Activated B cell treated with CpG ODN at 0.5 μM for 24 hours (primary cell): ENCODE results near the gene RNF208. TPM values are rescaled to one million over a fixed set of nuclear protein-coding genes. Genes with fewer than 3 reads are reported as not detected.
"Not testable (repeated sequence)": the region's sequence is repeated elsewhere in the genome, so short reads cannot be mapped to it uniquely, and the experiment has no call there.

ENCODE experiments used
- ATAC-seq: fragments of 200-7000 bp; cut with Tn5 transposase; one replicate; pipeline ENCODE4 v1.10.0; 2021; ENCODE audit warnings: low read depth, mild to moderate bottlenecking, moderate library complexity
- CTCF ChIA-PET: fragments of 350-600 bp; sonication (Branson Sonifier 250); formaldehyde crosslinking; loops from one replicate; lab custom pipeline; 2021; ENCODE audit warnings: antibody characterized with exemption; lab: Charles Lee
- POLR2A ChIA-PET: fragments of 350-600 bp; sonication (Branson Sonifier 250); formaldehyde crosslinking; loops from one replicate; lab custom pipeline; 2021; ENCODE audit warnings: antibody characterized with exemption; lab: Charles Lee
- DNase-seq: peaks from one replicate; pipeline ENCODE4 v3.0.0; 2022
- H3K27ac Mint-ChIP-seq: one replicate; pipeline ENCODE4 v1.8.0; 2020; ENCODE audit warnings: mixed read lengths
- H3K27me3 Mint-ChIP-seq: one replicate; pipeline ENCODE4 v1.8.0; 2021; ENCODE audit warnings: mixed read lengths
- H3K36me3 Mint-ChIP-seq: one replicate; pipeline ENCODE4 v1.8.0; 2021; ENCODE audit warnings: low read depth, mixed read lengths
- H3K4me1 Mint-ChIP-seq: one replicate; pipeline ENCODE4 v1.8.0; 2021; ENCODE audit warnings: mixed read lengths
- H3K4me3 Mint-ChIP-seq: one replicate; pipeline ENCODE4 v1.8.0; 2020; ENCODE audit warnings: mild to moderate bottlenecking, mixed read lengths
- H3K9me3 Mint-ChIP-seq: one replicate; pipeline ENCODE4 v1.8.0; 2020; ENCODE audit warnings: mixed read lengths
- intact Hi-C: fragments of 100-400 bp; cut with micrococcal nuclease; formaldehyde crosslinking; loops from one replicate; pipeline ENCODE4 v1.15.1; 2024
- total RNA-seq: library from RNA; stranded (reverse); gene quantifications from 2 replicates; pipeline ENCODE4 v1.2.3, GENCODE V29; 2022
- TF ChIP-seq, protein P1 (sequence below): fragments of 200-600 bp; IDR thresholded peaks from one replicate; pipeline ENCODE4 v1.8.0; 2022; ENCODE audit warnings: antibody characterized with exemption, mild to moderate bottlenecking

The RNF208 gene
- total RNA-seq, 1 donor from 2014 or later = 1.1 TPM

GRCh38 chr9:137241490-137242268 lies 19.6 kb upstream of the RNF208 start:
- Mint-ChIP-seq H3K27me3 (no peaks in the 10 kb centered on the region), H3K36me3 (peaks cover 25% of the 10 kb centered on the region), H3K9me3 (no peaks in the 10 kb centered on the region), H3K4me3 (peak overlapping the region; percentile 88), H3K4me1 (peaks cover 44% of the 10 kb centered on the region), H3K27ac (no peak overlapping the region)
- ChIA-PET CTCF (interaction anchor here (1.3 to 1.6 kb wide), 2 partner anchors 22 to 195 kb away, joined by 4 to 6 read pairs; partner anchors contain the start of gene NPDC1), POLR2A (interaction anchor here (0.9 to 6.2 kb wide), 34 partner anchors 10 to 541 kb away, joined by 3 to 160 read pairs (median 5); partner anchors contain the start of genes ANAPC2, C8G, CYSRT1 and DPP7)
- intact Hi-C loops = loop anchor here (1.0 to 5.0 kb wide), 10 partner anchors 14 to 451 kb away; partner anchors contain the start of genes EXD3, NDOR1, NELFB and NOXA1
- peak; percentile 12 for ATAC-seq
- peak; percentile 63 for DNase-seq
- TF ChIP-seq, protein P1, sequence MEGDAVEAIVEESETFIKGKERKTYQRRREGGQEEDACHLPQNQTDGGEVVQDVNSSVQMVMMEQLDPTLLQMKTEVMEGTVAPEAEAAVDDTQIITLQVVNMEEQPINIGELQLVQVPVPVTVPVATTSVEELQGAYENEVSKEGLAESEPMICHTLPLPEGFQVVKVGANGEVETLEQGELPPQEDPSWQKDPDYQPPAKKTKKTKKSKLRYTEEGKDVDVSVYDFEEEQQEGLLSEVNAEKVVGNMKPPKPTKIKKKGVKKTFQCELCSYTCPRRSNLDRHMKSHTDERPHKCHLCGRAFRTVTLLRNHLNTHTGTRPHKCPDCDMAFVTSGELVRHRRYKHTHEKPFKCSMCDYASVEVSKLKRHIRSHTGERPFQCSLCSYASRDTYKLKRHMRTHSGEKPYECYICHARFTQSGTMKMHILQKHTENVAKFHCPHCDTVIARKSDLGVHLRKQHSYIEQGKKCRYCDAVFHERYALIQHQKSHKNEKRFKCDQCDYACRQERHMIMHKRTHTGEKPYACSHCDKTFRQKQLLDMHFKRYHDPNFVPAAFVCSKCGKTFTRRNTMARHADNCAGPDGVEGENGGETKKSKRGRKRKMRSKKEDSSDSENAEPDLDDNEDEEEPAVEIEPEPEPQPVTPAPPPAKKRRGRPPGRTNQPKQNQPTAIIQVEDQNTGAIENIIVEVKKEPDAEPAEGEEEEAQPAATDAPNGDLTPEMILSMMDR = no peak

GRCh38 chr9:137240841-137241489 lies 18.9 kb upstream of the RNF208 start, which contains the start of gene TUBB4B:
TSS of gene TUBB4B (plus strand) at chr9:137241287. CDS start at chr9:137241361, 74 bp downstream.
- intact Hi-C loops = loop anchor here (1.0 to 5.0 kb wide), 10 partner anchors 14 to 450 kb away; partner anchors contain the start of genes EXD3, NDOR1, NELFB and NOXA1
- ChIA-PET POLR2A (interaction anchor here (0.6 to 6.2 kb wide), 64 partner anchors 9 to 837 kb away, joined by 3 to 160 read pairs (median 4); partner anchors contain the start of genes ABCA2, AJM1, ANAPC2 and ARRDC1), CTCF (interaction anchor here (1.3 to 1.6 kb wide), 3 partner anchors 22 to 194 kb away, joined by 3 to 6 read pairs (median 4); partner anchors contain the start of gene NPDC1)
- no peaks in the 10 kb centered on the region for H3K9me3 Mint-ChIP-seq
- peak; percentile 95 for DNase-seq
- peak within 1 kb of the TSS; percentile 93 for H3K27ac Mint-ChIP-seq
- H3K27me3 Mint-ChIP-seq = no peaks in the 10 kb centered on the region
- TF ChIP-seq, protein P1 = no peak
- H3K4me3 Mint-ChIP-seq = peak within 1 kb of the TSS; percentile 88
- ATAC-seq = peak; percentile 75
- peaks cover 50% of the 10 kb centered on the region for H3K4me1 Mint-ChIP-seq
- peaks cover 25% of the 10 kb centered on the region for H3K36me3 Mint-ChIP-seq

- Mint-ChIP-seq H3K27ac (peak overlapping the region; percentile 66), H3K9me3 (no peaks in the 10 kb centered on the region), H3K4me1 (peaks cover 53% of the 10 kb centered on the region), H3K36me3 (peaks cover 25% of the 10 kb centered on the region), H3K4me3 (peak overlapping the region; percentile 70), H3K27me3 (no peaks in the 10 kb centered on the region)
- DNase-seq = no peak
- CTCF ChIA-PET = interaction anchor here (1.3 to 1.6 kb wide), 3 partner anchors 23 to 194 kb away, joined by 3 to 6 read pairs (median 4); partner anchors contain the start of gene NPDC1
- intact Hi-C loops = loop anchor here (2.0 to 5.0 kb wide), 6 partner anchors 28 to 450 kb away; partner anchors contain the start of genes EXD3, NOXA1, TMEM141 and TOR4A
- peak; percentile 16 for ATAC-seq
- TF ChIP-seq, protein P1 = no peak
- POLR2A ChIA-PET = interaction anchor here (0.6 to 6.2 kb wide), 66 partner anchors 9 to 836 kb away, joined by 3 to 160 read pairs (median 4); partner anchors contain the start of genes ABCA2, AJM1, ANAPC2 and ARRDC1
These were observed 18.3 kb upstream of the RNF208 start for GRCh38 chr9:137240318-137240840.

- CTCF ChIA-PET = interaction anchor here (1.3 kb wide), 1 partner anchor 110 kb away, joined by 3 read pairs; no protein-coding TSS in a partner anchor
These were observed 17.6 kb upstream of the RNF208 start for GRCh38 chr9:137239541-137240200.

More at GRCh38 chr9:137239541-137240200, 17.6 kb upstream of the RNF208 start:
- not testable (repeated sequence) for H3K27me3 Mint-ChIP-seq, DNase-seq, H3K9me3 Mint-ChIP-seq, ATAC-seq
- H3K27ac Mint-ChIP-seq = peak overlapping the region; percentile 66
- POLR2A ChIA-PET = interaction anchor here (0.6 to 6.2 kb wide), 31 partner anchors 13 to 835 kb away, joined by 3 to 160 read pairs (median 5); partner anchors contain the start of genes ABCA2, ANAPC2, ARRDC1 and DPP7
- intact Hi-C loops = loop anchor here (2.0 to 5.0 kb wide), 6 partner anchors 29 to 449 kb away; partner anchors contain the start of genes EXD3, NOXA1, TMEM141 and TOR4A
- H3K36me3 Mint-ChIP-seq = peaks cover 25% of the 10 kb centered on the region
- H3K4me1 Mint-ChIP-seq = peaks cover 60% of the 10 kb centered on the region
- peak overlapping the region; percentile 70 for H3K4me3 Mint-ChIP-seq
